ENCODE data around the gene TDRD3.
"Not testable (repeated sequence)": the region's sequence is repeated elsewhere in the genome, so short reads cannot be mapped to it uniquely, and the experiment has no call there.

TDRD3 gene

GRCh38 chr13:60407095-60407494 is 10.1 kb downstream of the TDRD3 start:
- Histone ChIP-seq H4K20me1 (ENCODE audit: control insufficient read depth, insufficient read depth, low read depth, low read length) (no peaks in the 10 kb centered on the region), H3K4me1 (ENCODE audit: control insufficient read depth, low read length) (no peaks in the 10 kb centered on the region), H3K27me3 (ENCODE audit: control insufficient read depth, low read length) (no peaks in the 10 kb centered on the region), H3K4me2 (ENCODE audit: low read length) (no peak overlapping the region), H3K9me3 (ENCODE audit: control insufficient read depth, insufficient read depth, low read length) (peaks cover 6% of the 10 kb centered on the region), H3K4me3 (ENCODE audit: low read length) (no peak overlapping the region), H3K36me3 (ENCODE audit: control insufficient read depth, low read length) (peaks cover 5% of the 10 kb centered on the region; the same call in 1 of the 2 replicates), H3F3A (ENCODE audit: control insufficient read depth, insufficient read depth) (no peaks in the 10 kb centered on the region), H3K79me2 (ENCODE audit: control insufficient read depth, low read length) (peaks cover 79% of the 10 kb centered on the region), H3K27ac (ENCODE audit: low read depth, low read length) (no peak overlapping the region), H3K9me2 (replicated peaks; ENCODE audit: control insufficient read depth, low read length) (no peaks in the 10 kb centered on the region)
- TF ChIP-seq CTCF (IDR thresholded peaks at IDR 0.05; ENCODE audit: low read depth, low read length, poor library complexity, severe bottlenecking): no peak
- no peak for TF ChIP-seq EZH2phosphoT487 (IDR thresholded peaks at IDR 0.05; ENCODE audit: borderline replicate concordance, low read length)

- H3K27me3 ChIP-seq (ENCODE audit: control insufficient read depth, low read length); H4K20me1 ChIP-seq (ENCODE audit: control insufficient read depth, insufficient read depth, low read depth, low read length): not testable (repeated sequence)
- H3K79me2 ChIP-seq (ENCODE audit: control insufficient read depth, low read length): peaks cover 79% of the 10 kb centered on the region
Measured at GRCh38 chr13:60407852-60408251, 10.8 kb downstream of the TDRD3 start.

GRCh38 chr13:60409574-60410292 is 12.7 kb downstream of the TDRD3 start:
- not testable (repeated sequence) for H3K4me3 ChIP-seq (ENCODE audit: low read length)
- peaks cover 82% of the 10 kb centered on the region for H3K79me2 ChIP-seq (ENCODE audit: control insufficient read depth, low read length)

More at GRCh38 chr13:60407852-60408251, 10.8 kb downstream of the TDRD3 start:
- not testable (repeated sequence) for H3K9me3 ChIP-seq (ENCODE audit: control insufficient read depth, insufficient read depth, low read length); H3K4me2 ChIP-seq (ENCODE audit: low read length); H3F3A ChIP-seq (ENCODE audit: control insufficient read depth, insufficient read depth); H3K9me2 ChIP-seq (replicated peaks; ENCODE audit: control insufficient read depth, low read length); H3K4me1 ChIP-seq (ENCODE audit: control insufficient read depth, low read length); H3K36me3 ChIP-seq (ENCODE audit: control insufficient read depth, low read length); H3K4me3 ChIP-seq (ENCODE audit: low read length); H3K27ac ChIP-seq (ENCODE audit: low read depth, low read length)

GRCh38 chr13:60410299-60410698 is 13.3 kb downstream of the TDRD3 start:
- Histone ChIP-seq H3K27ac (ENCODE audit: low read depth, low read length) (no peak overlapping the region), H4K20me1 (ENCODE audit: control insufficient read depth, insufficient read depth, low read depth, low read length) (no peaks in the 10 kb centered on the region), H3K4me2 (ENCODE audit: low read length) (no peak overlapping the region), H3K79me2 (ENCODE audit: control insufficient read depth, low read length) (peaks cover 77% of the 10 kb centered on the region), H3F3A (ENCODE audit: control insufficient read depth, insufficient read depth) (no peaks in the 10 kb centered on the region), H3K9me2 (replicated peaks; ENCODE audit: control insufficient read depth, low read length) (no peaks in the 10 kb centered on the region), H3K4me3 (ENCODE audit: low read length) (no peak overlapping the region), H3K9me3 (ENCODE audit: control insufficient read depth, insufficient read depth, low read length) (peaks cover 6% of the 10 kb centered on the region), H3K27me3 (ENCODE audit: control insufficient read depth, low read length) (no peaks in the 10 kb centered on the region), H3K4me1 (ENCODE audit: control insufficient read depth, low read length) (no peaks in the 10 kb centered on the region), H3K36me3 (ENCODE audit: control insufficient read depth, low read length) (peaks cover 5% of the 10 kb centered on the region; the same call in 1 of the 2 replicates)
- no peak for TF ChIP-seq EZH2phosphoT487 (IDR thresholded peaks at IDR 0.05; ENCODE audit: borderline replicate concordance, low read length)
- no peak for TF ChIP-seq CTCF (IDR thresholded peaks at IDR 0.05; ENCODE audit: low read depth, low read length, poor library complexity, severe bottlenecking)

More at GRCh38 chr13:60409574-60410292, 12.7 kb downstream of the TDRD3 start:
- not testable (repeated sequence) for H3K4me1 ChIP-seq (ENCODE audit: control insufficient read depth, low read length); H4K20me1 ChIP-seq (ENCODE audit: control insufficient read depth, insufficient read depth, low read depth, low read length); H3K36me3 ChIP-seq (ENCODE audit: control insufficient read depth, low read length); H3K4me2 ChIP-seq (ENCODE audit: low read length); H3K9me3 ChIP-seq (ENCODE audit: control insufficient read depth, insufficient read depth, low read length); H3K27me3 ChIP-seq (ENCODE audit: control insufficient read depth, low read length); H3K27ac ChIP-seq (ENCODE audit: low read depth, low read length); H3F3A ChIP-seq (ENCODE audit: control insufficient read depth, insufficient read depth); H3K9me2 ChIP-seq (replicated peaks; ENCODE audit: control insufficient read depth, low read length)
